Cardiac fibroblast (primary cell): ENCODE data around the gene LTA4H.

Experiments used
- DNase-seq, 2 donors: peaks; one replicate each; pipeline versions ENCODE4 v3.0.0 to v3.0.0-alpha.2; 2010; ENCODE audit warnings: low read depth in 2 of 2
- H3K4me3 ChIP-seq, 2 donors: replicated peaks in 1 of 2; 1 replicate in 1 of 2; 2 replicates in 1 of 2; pipeline ENCODE4 v1.5.1; 2011; ENCODE audit warnings: low read depth in 2 of 2, low read length in 2 of 2, mild to moderate bottlenecking in 2 of 2, moderate library complexity in 1 of 2
- TF ChIP-seq, protein P1 (sequence below): IDR thresholded peaks from one replicate; pipeline ENCODE4 v1.5.1; 2011; ENCODE audit warnings: low read depth, mild to moderate bottlenecking, low read length, inconsistent platforms

LTA4H gene

GRCh38 chr12:96064966-96065365 lies 29.6 kb upstream of the LTA4H start:
- TF ChIP-seq, protein P1, sequence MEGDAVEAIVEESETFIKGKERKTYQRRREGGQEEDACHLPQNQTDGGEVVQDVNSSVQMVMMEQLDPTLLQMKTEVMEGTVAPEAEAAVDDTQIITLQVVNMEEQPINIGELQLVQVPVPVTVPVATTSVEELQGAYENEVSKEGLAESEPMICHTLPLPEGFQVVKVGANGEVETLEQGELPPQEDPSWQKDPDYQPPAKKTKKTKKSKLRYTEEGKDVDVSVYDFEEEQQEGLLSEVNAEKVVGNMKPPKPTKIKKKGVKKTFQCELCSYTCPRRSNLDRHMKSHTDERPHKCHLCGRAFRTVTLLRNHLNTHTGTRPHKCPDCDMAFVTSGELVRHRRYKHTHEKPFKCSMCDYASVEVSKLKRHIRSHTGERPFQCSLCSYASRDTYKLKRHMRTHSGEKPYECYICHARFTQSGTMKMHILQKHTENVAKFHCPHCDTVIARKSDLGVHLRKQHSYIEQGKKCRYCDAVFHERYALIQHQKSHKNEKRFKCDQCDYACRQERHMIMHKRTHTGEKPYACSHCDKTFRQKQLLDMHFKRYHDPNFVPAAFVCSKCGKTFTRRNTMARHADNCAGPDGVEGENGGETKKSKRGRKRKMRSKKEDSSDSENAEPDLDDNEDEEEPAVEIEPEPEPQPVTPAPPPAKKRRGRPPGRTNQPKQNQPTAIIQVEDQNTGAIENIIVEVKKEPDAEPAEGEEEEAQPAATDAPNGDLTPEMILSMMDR = no peak
- no peak overlapping the region for H3K4me3 ChIP-seq
- no peak for DNase-seq

GRCh38 chr12:96064271-96064670 lies 28.9 kb upstream of the LTA4H start:
- no peak for DNase-seq
- H3K4me3 ChIP-seq = no peak overlapping the region
- TF ChIP-seq, protein P1 = no peak

DNA sequence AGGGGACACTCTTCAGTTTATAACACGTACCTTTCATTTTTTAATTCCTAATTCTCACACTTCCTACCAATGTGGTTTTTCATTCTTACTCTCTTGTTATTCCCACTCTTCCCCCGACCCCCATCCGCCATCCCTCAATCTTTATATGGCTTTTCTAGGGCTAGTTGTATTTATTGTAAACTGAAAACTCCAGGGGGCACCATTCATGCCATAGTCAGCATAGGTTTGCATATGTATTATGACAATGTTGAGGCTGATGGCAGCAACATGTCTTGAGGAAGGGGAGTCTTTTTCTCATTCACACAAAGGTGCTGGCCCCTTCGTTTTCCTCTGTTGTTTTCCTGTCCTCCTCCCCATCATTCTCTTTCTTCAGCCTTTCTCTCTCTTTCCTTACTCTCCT lies 27.7 kb upstream of the LTA4H start:
- no peak overlapping the region for H3K4me3 ChIP-seq
- DNase-seq = peak; percentile 55 to 59
- TF ChIP-seq, protein P1 = peak; percentile 10

- peak; percentile 93 for DNase-seq
- H3K4me3 ChIP-seq = no peak overlapping the region
- TF ChIP-seq, protein P1 = peak; percentile 78
Measured at GRCh38 chr12:96061864-96062453, 26.6 kb upstream of the LTA4H start.

- no peak overlapping the region for H3K4me3 ChIP-seq
- TF ChIP-seq, protein P1 = no peak
- no peak for DNase-seq
Measured at GRCh38 chr12:96061323-96061722, 25.9 kb upstream of the LTA4H start.

DNA sequence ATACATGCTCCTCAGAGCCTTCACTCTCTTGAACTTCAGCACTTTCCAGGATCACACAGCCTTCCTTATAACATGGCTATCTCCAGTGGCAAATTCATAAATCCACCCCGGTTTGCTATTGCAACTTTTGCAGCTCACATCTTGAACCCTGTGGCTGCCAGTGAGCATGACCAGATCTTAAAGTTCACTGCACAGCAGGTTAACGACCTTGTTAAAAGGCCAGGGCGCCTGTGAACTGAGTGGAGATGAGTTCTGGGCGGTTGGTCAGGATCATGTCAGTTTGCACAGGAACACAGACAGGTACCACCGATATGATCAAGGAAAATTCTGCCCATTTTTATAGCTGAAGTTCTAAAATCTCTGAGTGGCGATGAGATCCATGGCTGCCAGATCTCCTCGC lies 24.7 kb upstream of the LTA4H start:
- H3K4me3 ChIP-seq = no peak overlapping the region
- TF ChIP-seq, protein P1 = no peak
- DNase-seq = no peak

DNA sequence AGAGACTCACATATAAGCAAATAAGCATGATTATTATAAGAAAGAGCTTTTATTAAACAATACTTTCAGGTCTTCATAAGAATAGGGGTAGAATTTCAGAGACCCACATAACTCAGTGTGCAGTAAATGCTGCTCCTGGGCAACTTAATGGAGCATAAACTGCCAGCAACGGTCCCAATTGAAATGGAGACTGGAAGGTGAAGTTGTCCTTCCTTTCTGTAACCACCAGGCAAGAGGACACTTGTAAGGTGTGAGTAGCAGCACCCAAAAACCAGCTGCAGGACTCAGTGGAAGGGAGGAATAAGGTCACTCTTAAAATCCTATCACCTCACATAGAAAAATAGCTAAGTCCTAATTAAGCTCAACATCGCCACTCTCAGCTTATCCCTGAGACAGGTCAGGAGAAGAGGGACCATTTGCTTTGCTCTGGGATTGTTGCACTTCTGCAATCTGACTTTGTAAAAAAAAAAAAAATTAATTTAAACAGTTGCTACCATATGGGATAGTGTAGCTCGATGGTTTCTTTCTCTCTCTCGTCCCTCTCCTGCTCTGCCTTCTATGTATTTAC lies 22.7 kb upstream of the LTA4H start:
- H3K4me3 ChIP-seq = no peak overlapping the region
- TF ChIP-seq, protein P1 = no peak
- no peak for DNase-seq
